SH-SY5Y (cell line): ENCODE results near the gene PLAAT4.

Experiments used
- GATA2 ChIP-seq: IDR thresholded peaks from 2 replicates; pipeline ENCODE4 v1.6.1; 2011; ENCODE audit warnings: mild to moderate bottlenecking, low read depth, low read length
- GATA3 ChIP-seq: IDR thresholded peaks from 2 replicates; pipeline ENCODE4 v1.6.1; 2011; ENCODE audit warnings: low read depth, mild to moderate bottlenecking, low read length, moderate library complexity

GRCh38 chr11:63530021-63530420 is 6.6 kb upstream of the PLAAT4 start:
- TF ChIP-seq GATA3 (no peak), GATA2 (no peak)
